Stomach (tissue), 9 donors: ENCODE results near the gene RNF141. TPM values are rescaled to one million over a fixed set of nuclear protein-coding genes. Genes with fewer than 3 reads are reported as not detected.

Experiments
- DNase-seq, 2 donors: peaks; one replicate each; pipeline versions ENCODE4 v3.0.0 to v3.0.0-alpha.2; 2013 to 2019
- H3K27ac ChIP-seq, 5 donors: fragments of 200-600 bp in 4 of 5; sonication (generic) in 4 of 5; one replicate each; pipeline ENCODE4 v1.5.1; 2013 to 2019; ENCODE audit warnings: mild to moderate bottlenecking in 1 of 5, moderate library complexity in 1 of 5
- H3K27me3 ChIP-seq, 3 donors: fragments of 200-600 bp; sonication (generic); one replicate each; pipeline ENCODE4 v1.5.1; 2017 to 2019; ENCODE audit warnings: mixed run types in 1 of 3
- H3K36me3 ChIP-seq, 4 donors: fragments of 200-600 bp; sonication (generic); 1 replicate in 3 of 4; 2 replicates in 1 of 4; pipeline ENCODE4 v1.5.1; 2016 to 2019
- H3K4me1 ChIP-seq, 4 donors: fragments of 200-600 bp; sonication (generic); one replicate each; pipeline ENCODE4 v1.5.1; 2016 to 2019
- H3K4me3 ChIP-seq, 4 donors: fragments of 200-600 bp; sonication (generic) in 3 of 4; one replicate each; pipeline ENCODE4 v1.5.1; 2016 to 2019; ENCODE audit warnings: mild to moderate bottlenecking in 1 of 4
- H3K9me3 ChIP-seq, 4 donors: fragments of 200-600 bp; sonication (generic); one replicate each; pipeline ENCODE4 v1.5.1; 2016 to 2019
- CTCF ChIP-seq, 7 experiments: fragments of 450-650 bp in 4 of 7; fragments of 200-600 bp in 3 of 7; sonication (generic) in 3 of 7; IDR thresholded peaks; one replicate each; pipeline ENCODE4 v1.5.1; 2016 to 2019; ENCODE audit warnings: antibody characterized with exemption in 7 of 7, control low read depth in 2 of 7, mild to moderate bottlenecking in 1 of 7
- EP300 ChIP-seq: sonication (generic); formaldehyde crosslinking; IDR thresholded peaks from one replicate; pipeline ENCODE4 v1.6.1; 2017; ENCODE audit warnings: antibody characterized with exemption
- POLR2A ChIP-seq, 4 donors: fragments of 450-650 bp; IDR thresholded peaks; one replicate each; pipeline ENCODE4 v1.6.1; 2016; ENCODE audit warnings: antibody characterized with exemption in 4 of 4, control low read depth in 2 of 4, mild to moderate bottlenecking in 1 of 4, moderate library complexity in 1 of 4
- POLR2AphosphoS5 ChIP-seq, 3 donors: sonication (generic); formaldehyde crosslinking; IDR thresholded peaks; one replicate each; pipeline ENCODE4 v1.6.1; 2016; ENCODE audit warnings: antibody characterized with exemption in 3 of 3
- WGBS, 5 donors: extraction: QIAGEN DNeasy Blood & Tissue Kit in 3 of 5; methylation state at CpG; one replicate each; pipeline versions ENCODE4 v1.1.5 to v1.1.7; 2013 to 2018; 5-methylcytosine and 5-hydroxymethylcytosine counted together
- intact Hi-C: fragments of 100-400 bp; cut with DNase I; formaldehyde crosslinking; loops from one replicate; pipeline ENCODE4 v1.15.1; 2023; ENCODE audit warnings: low total_unique reads
- polyA plus RNA-seq, 3 donors: library from polyadenylated mRNA; stranded (reverse); fragments of 200-250 nt; gene quantifications; one replicate each; pipeline ENCODE4 v1.2.3, GENCODE V29; 2013
- total RNA-seq, 5 donors: library from RNA; depleted of rRNA; stranded (reverse); fragments of >200 nt; gene quantifications; one replicate each; pipeline versions ENCODE4 v1.1.0 to v1.2.3, GENCODE V29; 2014 to 2016
- donor health status: healthy with polysubstance abuse.
- donor health status: Bipolar disorder and iron deficiency.
- donor health status: healthy.

The RNF141 gene
- total and polyA plus RNA-seq, 8 donors, result 6.4 to 71.2 (median 19.1) TPM

- WGBS, 5 donors, result 87 to 98% (median 95%) methylated on average over 2 of the region's 2 CpGs
- Histone ChIP-seq H3K9me3 (no peaks in the 10 kb centered on the region), H3K36me3 (peaks cover 5 to 36% (median 32%) of the 10 kb centered on the region in 4 donors), H3K27ac (no peak overlapping the region), H3K27me3 (no peaks in the 10 kb centered on the region), H3K4me3 (no peak overlapping the region), H3K4me1 (peaks cover 0 to 3% (median 0%) of the 10 kb centered on the region in 4 donors)
- no peak for DNase-seq
- TF ChIP-seq EP300 (no peak), POLR2AphosphoS5 (IDR thresholded peaks at IDR 0.05) (no peak), CTCF (IDR thresholded peaks at IDR 0.05) (no peak), POLR2A (IDR thresholded peaks at IDR 0.05) (no peak)
- intact Hi-C loops, result no loop called here
Observed at GRCh38 chr11:10514709-10515108, 26.3 kb downstream of the RNF141 start.

- 36 to 56% (median 47%) methylated on average over 2 of the region's 2 CpGs for WGBS, 5 donors
- Histone ChIP-seq H3K27me3 (no peaks in the 10 kb centered on the region), H3K36me3 (peaks cover 0 to 30% (median 28%) of the 10 kb centered on the region in 4 donors), H3K4me1 (no peaks in the 10 kb centered on the region), H3K4me3 (no peak overlapping the region), H3K27ac (no peak overlapping the region), H3K9me3 (no peaks in the 10 kb centered on the region)
- TF ChIP-seq CTCF (IDR thresholded peaks at IDR 0.05), result peak in 3 of 7 experiments; percentile 6 to 39 (median 31)
- no peak for TF ChIP-seq EP300
- DNase-seq, result no peak
- intact Hi-C loops, result no loop called here
Observed at GRCh38 chr11:10514202-10514601, 26.8 kb downstream of the RNF141 start.

GRCh38 chr11:10511181-10511621 lies 29.8 kb downstream of the RNF141 start:
- no peaks in the 10 kb centered on the region for H3K4me1 ChIP-seq
- intact Hi-C loops, result no loop called here
- 86 to 91% (median 88%) methylated on average over 8 to 10 of the region's 10 CpGs for WGBS, 5 donors
- no peak overlapping the region for H3K4me3 ChIP-seq
- H3K36me3 ChIP-seq, result peaks cover 4 to 26% (median 22%) of the 10 kb centered on the region in 4 donors
- H3K27me3 ChIP-seq, result no peaks in the 10 kb centered on the region
- H3K27ac ChIP-seq, result no peak overlapping the region
- no peaks in the 10 kb centered on the region for H3K9me3 ChIP-seq
- no peak for TF ChIP-seq POLR2A (IDR thresholded peaks at IDR 0.05)
- TF ChIP-seq EP300, result no peak
- TF ChIP-seq POLR2AphosphoS5 (IDR thresholded peaks at IDR 0.05), result no peak
- TF ChIP-seq CTCF (IDR thresholded peaks at IDR 0.05), result no peak
- DNase-seq, result no peak

- H3K27ac ChIP-seq, result no peak overlapping the region
Observed at GRCh38 chr11:10506008-10506370, 35.0 kb downstream of the RNF141 start.

More at GRCh38 chr11:10506008-10506370, 35.0 kb downstream of the RNF141 start:
- Histone ChIP-seq H3K4me3 (no peak overlapping the region), H3K4me1 (peaks cover 0 to 6% (median 0%) of the 10 kb centered on the region in 4 donors), H3K36me3 (peaks cover 6 to 49% (median 45%) of the 10 kb centered on the region in 4 donors), H3K27me3 (no peaks in the 10 kb centered on the region), H3K9me3 (no peaks in the 10 kb centered on the region)
- no peak for DNase-seq
- TF ChIP-seq EP300, result no peak
- no peak for TF ChIP-seq CTCF (IDR thresholded peaks at IDR 0.05)
- no peak for TF ChIP-seq POLR2AphosphoS5 (IDR thresholded peaks at IDR 0.05)
- intact Hi-C loops, result no loop called here
